Trophoblast cell (in vitro differentiated cells and primary cell): ENCODE results near the gene CALML3.

Experiments
- DNase-seq, 2 donors: peaks; one replicate each; pipeline ENCODE4 v3.0.0-alpha.2; 2016
- H2AFZ ChIP-seq: 2 replicates; pipeline ENCODE4 v1.6.1; 2013; ENCODE audit warnings: low read length, moderate library complexity, mild to moderate bottlenecking; ENCODE audit not compliant: insufficient read depth, poor library complexity
- H2AK5ac ChIP-seq: 2 replicates; pipeline ENCODE4 v1.6.1; 2013; ENCODE audit warnings: mild to moderate bottlenecking, low read length
- H2BK120ac ChIP-seq: 2 replicates; pipeline ENCODE4 v1.6.1; 2013; ENCODE audit warnings: low read length, mild to moderate bottlenecking, moderate library complexity; ENCODE audit not compliant: insufficient read depth, poor library complexity
- H2BK12ac ChIP-seq: 2 replicates; pipeline ENCODE4 v1.6.1; 2013; ENCODE audit warnings: mild to moderate bottlenecking, low read length, moderate library complexity
- H2BK5ac ChIP-seq: 2 replicates; pipeline ENCODE4 v1.6.1; 2013; ENCODE audit warnings: low read length, low read depth, moderate library complexity, mild to moderate bottlenecking; ENCODE audit not compliant: poor library complexity
- H3K14ac ChIP-seq: 2 replicates; pipeline ENCODE4 v1.6.1; 2013; ENCODE audit warnings: mild to moderate bottlenecking, low read length
- H3K18ac ChIP-seq: 2 replicates; pipeline ENCODE4 v1.6.1; 2013; ENCODE audit warnings: mild to moderate bottlenecking, low read length
- H3K23ac ChIP-seq: 2 replicates; pipeline ENCODE4 v1.6.1; 2013; ENCODE audit warnings: low read length
- H3K27ac ChIP-seq: 2 replicates; pipeline ENCODE4 v1.5.1; 2013; ENCODE audit warnings: low read depth, mild to moderate bottlenecking, inconsistent platforms, low read length, moderate library complexity
- H3K27me3 ChIP-seq: 2 replicates; pipeline ENCODE4 v1.6.1; 2013; ENCODE audit warnings: inconsistent platforms, mild to moderate bottlenecking, low read length, moderate library complexity; ENCODE audit not compliant: insufficient read depth
- H3K36me3 ChIP-seq, 2 experiments: 1 replicate in 1 of 2; 2 replicates in 1 of 2; pipeline ENCODE4 v1.6.1; 2013; ENCODE audit warnings: low read length in 2 of 2, mild to moderate bottlenecking in 2 of 2, moderate library complexity in 1 of 2; ENCODE audit not compliant: insufficient read depth in 2 of 2, control insufficient read depth in 1 of 2
- H3K4ac ChIP-seq: 2 replicates; pipeline ENCODE4 v1.6.1; 2013; ENCODE audit warnings: low read depth, mild to moderate bottlenecking, low read length, moderate library complexity
- H3K4me1 ChIP-seq, 2 experiments: 1 replicate in 1 of 2; 2 replicates in 1 of 2; pipeline ENCODE4 v1.6.1; 2013; ENCODE audit warnings: low read length in 2 of 2, mild to moderate bottlenecking in 2 of 2, moderate library complexity in 1 of 2; ENCODE audit not compliant: insufficient read depth in 2 of 2, control insufficient read depth in 1 of 2
- H3K4me2 ChIP-seq: 2 replicates; pipeline ENCODE4 v1.6.1; 2013; ENCODE audit warnings: inconsistent platforms, mild to moderate bottlenecking, low read length, moderate library complexity
- H3K4me3 ChIP-seq: 2 replicates; pipeline ENCODE4 v1.5.1; 2013; ENCODE audit warnings: mild to moderate bottlenecking, low read depth, low read length, inconsistent platforms
- H3K79me1 ChIP-seq: one replicate; pipeline ENCODE4 v1.6.1; 2013; ENCODE audit warnings: low read length
- H3K79me2 ChIP-seq: 2 replicates; pipeline ENCODE4 v1.6.1; 2013; ENCODE audit warnings: low read length, mild to moderate bottlenecking; ENCODE audit not compliant: control insufficient read depth, insufficient read depth, poor library complexity
- H3K9ac ChIP-seq: 2 replicates; pipeline ENCODE4 v1.6.1; 2013; ENCODE audit warnings: mild to moderate bottlenecking, low read length
- H3K9me3 ChIP-seq: 2 replicates; pipeline ENCODE4 v1.6.1; 2013; ENCODE audit warnings: low read depth, mild to moderate bottlenecking, control low read depth, inconsistent platforms, low read length; ENCODE audit not compliant: insufficient read depth
- H4K12ac ChIP-seq: 2 replicates; pipeline ENCODE4 v1.6.1; 2013; ENCODE audit warnings: low read depth, mild to moderate bottlenecking, low read length, moderate library complexity
- H4K8ac ChIP-seq: 2 replicates; pipeline ENCODE4 v1.6.1; 2013; ENCODE audit warnings: low read depth, mild to moderate bottlenecking, low read length, moderate library complexity
- H4K91ac ChIP-seq: one replicate; pipeline ENCODE4 v1.6.1; 2013; ENCODE audit warnings: low read depth, mild to moderate bottlenecking, low read length, moderate library complexity
- WGBS: extraction: QIAGEN DNeasy Blood & Tissue Kit; methylation state at CpG from one replicate; pipeline ENCODE4 v1.1.7; 2013; ENCODE audit warnings: missing lambda C conversion rate; ENCODE audit not compliant: insufficient read length, insufficient coverage; ENCODE audit errors: extremely low coverage; 5-methylcytosine and 5-hydroxymethylcytosine counted together

CALML3 gene

GRCh38 chr10:5561704-5562645 lies 37.2 kb downstream of the CALML3 start:
- Histone ChIP-seq H3K27ac (peak overlapping the region; percentile 99), H2BK5ac (peak overlapping the region; percentile 93), H3K36me3 (no peaks in the 10 kb centered on the region), H3K14ac (peak overlapping the region; percentile 96), H2BK120ac (peak overlapping the region; percentile 98), H4K91ac (peak overlapping the region; percentile 79), H2AFZ (peak overlapping the region; percentile 9), H3K79me2 (peaks cover 33% of the 10 kb centered on the region), H3K9me3 (no peaks in the 10 kb centered on the region), H3K9ac (no peak overlapping the region), H3K27me3 (no peaks in the 10 kb centered on the region), H2BK12ac (peak overlapping the region; percentile 58), H2AK5ac (peak overlapping the region; percentile 23), H3K79me1 (peaks cover 88% of the 10 kb centered on the region), H3K18ac (peak overlapping the region; percentile 89), H3K23ac (no peak overlapping the region), H3K4ac (peak overlapping the region; percentile 56), H3K4me2 (no peak overlapping the region), H4K12ac (peak overlapping the region; percentile 3), H3K4me3 (no peak overlapping the region), H3K4me1 (peaks cover 58 to 60% of the 10 kb centered on the region in 2 experiments), H4K8ac (peak overlapping the region; percentile 75)
- DNase-seq: no peak
- WGBS: no CpG with 5 or more reads among the region's 13 CpGs

DNA sequence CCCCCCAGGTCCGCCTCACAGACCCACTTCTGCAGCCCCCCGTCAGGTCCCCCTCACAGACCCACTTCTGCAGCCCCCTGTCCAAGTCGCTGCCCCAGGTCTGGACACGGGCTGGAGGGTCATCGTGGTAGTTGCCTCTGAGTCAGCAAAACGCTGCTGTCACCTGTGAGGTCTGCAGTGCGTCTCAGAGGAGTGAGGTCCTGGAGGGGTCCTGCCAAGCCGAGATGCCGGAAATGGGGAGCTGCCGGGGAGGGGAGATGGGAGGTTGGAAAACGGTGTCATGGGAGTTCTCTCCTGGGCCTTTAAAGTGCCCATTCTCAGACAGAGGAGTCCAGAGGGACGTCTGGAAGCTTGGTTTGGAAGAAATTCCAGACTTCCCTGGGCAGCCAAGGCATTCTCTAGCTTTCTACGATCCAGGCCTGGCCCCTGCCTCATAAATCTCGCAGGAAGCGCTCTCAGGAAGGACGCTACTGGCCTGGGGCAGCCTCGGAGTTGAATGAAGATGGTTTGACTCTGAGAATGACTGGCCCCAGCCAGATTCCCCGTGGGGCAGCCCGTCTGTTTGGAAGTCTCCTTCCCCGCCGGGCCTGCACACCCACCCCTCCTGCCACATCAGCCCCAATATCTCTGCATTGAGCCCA lies 38.7 kb downstream of the CALML3 start:
- peak overlapping the region; percentile 10 for H3K9ac ChIP-seq
- H2BK5ac ChIP-seq: peak overlapping the region; percentile 100
- H4K8ac ChIP-seq: peak overlapping the region; percentile 84
- no peaks in the 10 kb centered on the region for H3K27me3 ChIP-seq
- peak overlapping the region; percentile 21 for H3K4me2 ChIP-seq
- H3K36me3 ChIP-seq: no peaks in the 10 kb centered on the region
- H3K4me1 ChIP-seq: peaks cover 47 to 48% of the 10 kb centered on the region in 2 experiments
- H3K18ac ChIP-seq: peak overlapping the region; percentile 81
- H3K79me1 ChIP-seq: peaks cover 73% of the 10 kb centered on the region
- peak overlapping the region; percentile 99 for H3K27ac ChIP-seq
- peak overlapping the region; percentile 41 for H2AFZ ChIP-seq
- peak overlapping the region; percentile 92 for H2BK120ac ChIP-seq
- H2AK5ac ChIP-seq: peak overlapping the region; percentile 99
- H3K14ac ChIP-seq: peak overlapping the region; percentile 88
- H3K79me2 ChIP-seq: peaks cover 22% of the 10 kb centered on the region
- no peak overlapping the region for H3K23ac ChIP-seq
- peak overlapping the region; percentile 98 for H4K91ac ChIP-seq
- H3K4ac ChIP-seq: peak overlapping the region; percentile 73
- no CpG with 5 or more reads among the region's 21 CpGs for WGBS
- no peak overlapping the region for H3K4me3 ChIP-seq
- peak overlapping the region; percentile 98 for H2BK12ac ChIP-seq
- DNase-seq: no peak
- peak overlapping the region; percentile 47 for H4K12ac ChIP-seq
- H3K9me3 ChIP-seq: no peaks in the 10 kb centered on the region

- peak overlapping the region; percentile 98 for H2BK12ac ChIP-seq
- peak overlapping the region; percentile 21 for H3K4me2 ChIP-seq
- no peak for DNase-seq
- peak overlapping the region; percentile 10 for H3K9ac ChIP-seq
- peak overlapping the region; percentile 88 for H3K14ac ChIP-seq
- no peaks in the 10 kb centered on the region for H3K27me3 ChIP-seq
- peak overlapping the region; percentile 73 for H3K4ac ChIP-seq
- H3K18ac ChIP-seq: peak overlapping the region; percentile 64
- H2AFZ ChIP-seq: peak overlapping the region; percentile 41
- no CpG with 5 or more reads among the region's 18 CpGs for WGBS
- H3K9me3 ChIP-seq: no peaks in the 10 kb centered on the region
- no peak overlapping the region for H3K4me3 ChIP-seq
- peak overlapping the region; percentile 47 for H4K12ac ChIP-seq
- H2BK5ac ChIP-seq: peak overlapping the region; percentile 100
- peak overlapping the region; percentile 99 for H3K27ac ChIP-seq
- H3K4me1 ChIP-seq: peaks cover 45 to 46% of the 10 kb centered on the region in 2 experiments
- peak overlapping the region; percentile 84 for H4K8ac ChIP-seq
- H2AK5ac ChIP-seq: peak overlapping the region; percentile 99
- peaks cover 21% of the 10 kb centered on the region for H3K79me2 ChIP-seq
- no peaks in the 10 kb centered on the region for H3K36me3 ChIP-seq
- H3K79me1 ChIP-seq: peaks cover 68% of the 10 kb centered on the region
- H3K23ac ChIP-seq: no peak overlapping the region
- peak overlapping the region; percentile 98 for H4K91ac ChIP-seq
- H2BK120ac ChIP-seq: peak overlapping the region; percentile 92
These were observed 39.3 kb downstream of the CALML3 start for GRCh38 chr10:5563991-5564536.

GRCh38 chr10:5564537-5565204 lies 39.9 kb downstream of the CALML3 start:
- H3K79me2 ChIP-seq: peaks cover 21% of the 10 kb centered on the region
- peak overlapping the region; percentile 73 for H3K4ac ChIP-seq
- H2AK5ac ChIP-seq: peak overlapping the region; percentile 99
- H3K4me3 ChIP-seq: no peak overlapping the region
- peak overlapping the region; percentile 98 for H2BK12ac ChIP-seq
- H2BK5ac ChIP-seq: peak overlapping the region; percentile 100
- peak overlapping the region; percentile 41 for H2AFZ ChIP-seq
- H4K91ac ChIP-seq: peak overlapping the region; percentile 98
- H3K4me2 ChIP-seq: no peak overlapping the region
- H3K9me3 ChIP-seq: no peaks in the 10 kb centered on the region
- peak overlapping the region; percentile 99 for H3K27ac ChIP-seq
- H3K4me1 ChIP-seq: peaks cover 42 to 43% of the 10 kb centered on the region in 2 experiments
- H4K12ac ChIP-seq: peak overlapping the region; percentile 47
- WGBS: no CpG with 5 or more reads among the region's 17 CpGs
- peak overlapping the region; percentile 88 for H3K14ac ChIP-seq
- peaks cover 63% of the 10 kb centered on the region for H3K79me1 ChIP-seq
- H3K36me3 ChIP-seq: no peaks in the 10 kb centered on the region
- peak overlapping the region; percentile 92 for H2BK120ac ChIP-seq
- H4K8ac ChIP-seq: peak overlapping the region; percentile 84
- DNase-seq: no peak
- H3K27me3 ChIP-seq: no peaks in the 10 kb centered on the region
- H3K18ac ChIP-seq: peak overlapping the region; percentile 64
- H3K23ac ChIP-seq: no peak overlapping the region
- H3K9ac ChIP-seq: no peak overlapping the region
